GM21381 (cell line): ENCODE results near the gene ELMO2.
A peak's percentile ranks its signal among the peaks of the same experiment; 100 is the strongest.
"Not testable (repeated sequence)": the region's sequence is repeated elsewhere in the genome, so short reads cannot be mapped to it uniquely, and the experiment has no call there.

ENCODE experiments used
- ATAC-seq: cut with Tn5 transposase; IDR thresholded peaks from one replicate; pipeline ENCODE4 v1.9.1; 2021; ENCODE audit warnings: mild to moderate bottlenecking, moderate library complexity; ENCODE audit not compliant: unreplicated experiment

Gene ELMO2

GRCh38 chr20:46406986-46407670 is 713 bp upstream of the ELMO2 start:
- peak; percentile 30 for ATAC-seq

- ATAC-seq: no peak
Observed at GRCh38 chr20:46402331-46402811, 4.0 kb downstream of the ELMO2 start.

DNA sequence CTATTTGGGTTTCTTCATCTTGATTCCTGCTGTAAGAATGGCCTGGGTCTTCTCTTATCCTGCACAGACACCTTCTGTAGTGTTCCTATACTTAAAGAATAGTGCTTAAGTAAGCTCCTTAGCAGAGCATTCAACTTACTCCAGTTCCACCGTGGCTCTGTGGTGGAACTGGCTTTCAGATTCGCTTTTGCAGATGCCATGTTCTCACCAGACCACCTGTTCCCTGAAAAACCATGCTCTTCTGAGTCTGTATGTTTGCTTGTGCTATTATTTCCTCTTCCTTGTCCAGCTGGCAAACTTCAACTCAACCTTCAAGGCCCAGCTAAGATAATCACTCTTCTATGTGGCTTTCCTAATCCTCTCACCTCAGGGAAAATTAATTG is 4.9 kb downstream of the ELMO2 start:
- ATAC-seq: no peak

DNA sequence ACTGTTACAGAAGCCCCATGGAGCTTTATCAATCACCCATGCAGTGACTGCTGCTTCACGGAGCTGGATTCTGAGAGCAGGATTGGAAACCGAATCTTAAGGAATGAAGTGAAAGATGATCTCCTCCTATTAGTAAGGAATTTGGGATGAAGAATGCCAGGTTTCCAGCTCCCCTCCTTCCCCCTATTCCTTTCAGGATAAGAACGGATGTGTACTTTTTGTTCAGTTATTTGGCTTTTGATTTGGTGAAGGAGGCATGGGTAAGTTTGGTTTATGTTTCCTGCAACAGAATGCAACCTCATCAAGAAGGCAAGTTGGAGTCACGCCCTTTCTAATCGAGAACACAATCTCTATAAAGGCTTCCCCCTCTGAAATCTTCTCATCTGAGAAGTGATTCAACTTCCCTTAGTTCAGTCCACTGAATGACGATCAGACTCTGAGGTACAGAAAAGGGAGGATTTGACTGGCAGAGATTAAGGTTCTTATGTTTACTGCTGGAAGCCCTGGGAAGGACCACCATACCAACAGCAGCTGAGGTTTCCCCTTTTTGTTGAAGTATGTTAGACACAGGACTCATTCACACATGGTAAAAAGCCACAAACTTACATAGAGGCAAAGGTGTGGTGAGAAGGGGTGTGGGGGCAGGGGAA is 5.5 kb downstream of the ELMO2 start:
- ATAC-seq: no peak

- no peak for ATAC-seq
Observed at GRCh38 chr20:46400253-46400652, 6.2 kb downstream of the ELMO2 start.

- no peak for ATAC-seq
Observed at GRCh38 chr20:46399401-46399800, 7.0 kb downstream of the ELMO2 start.

DNA sequence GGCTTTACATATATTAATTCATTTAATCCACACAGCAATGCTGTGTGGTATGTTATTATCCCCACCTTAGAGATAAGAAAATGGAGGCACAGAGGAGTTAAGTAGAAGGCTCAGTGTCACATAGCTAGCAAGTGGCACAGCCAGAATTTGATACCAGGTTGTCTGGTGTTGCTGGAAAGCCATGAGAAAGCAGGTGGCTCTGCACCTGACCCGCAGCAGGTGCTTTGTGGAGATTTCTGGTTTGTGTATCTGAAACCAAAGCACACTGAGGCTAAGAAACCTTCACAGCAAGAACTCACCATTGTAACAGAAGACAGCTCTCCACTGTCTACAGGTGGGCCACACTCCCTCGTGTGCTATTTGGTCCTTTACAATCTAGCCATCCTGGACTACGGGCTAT is 7.5 kb downstream of the ELMO2 start:
- ATAC-seq: no peak

GRCh38 chr20:46396052-46396740 is 10.2 kb downstream of the ELMO2 start:
- no peak for ATAC-seq

DNA sequence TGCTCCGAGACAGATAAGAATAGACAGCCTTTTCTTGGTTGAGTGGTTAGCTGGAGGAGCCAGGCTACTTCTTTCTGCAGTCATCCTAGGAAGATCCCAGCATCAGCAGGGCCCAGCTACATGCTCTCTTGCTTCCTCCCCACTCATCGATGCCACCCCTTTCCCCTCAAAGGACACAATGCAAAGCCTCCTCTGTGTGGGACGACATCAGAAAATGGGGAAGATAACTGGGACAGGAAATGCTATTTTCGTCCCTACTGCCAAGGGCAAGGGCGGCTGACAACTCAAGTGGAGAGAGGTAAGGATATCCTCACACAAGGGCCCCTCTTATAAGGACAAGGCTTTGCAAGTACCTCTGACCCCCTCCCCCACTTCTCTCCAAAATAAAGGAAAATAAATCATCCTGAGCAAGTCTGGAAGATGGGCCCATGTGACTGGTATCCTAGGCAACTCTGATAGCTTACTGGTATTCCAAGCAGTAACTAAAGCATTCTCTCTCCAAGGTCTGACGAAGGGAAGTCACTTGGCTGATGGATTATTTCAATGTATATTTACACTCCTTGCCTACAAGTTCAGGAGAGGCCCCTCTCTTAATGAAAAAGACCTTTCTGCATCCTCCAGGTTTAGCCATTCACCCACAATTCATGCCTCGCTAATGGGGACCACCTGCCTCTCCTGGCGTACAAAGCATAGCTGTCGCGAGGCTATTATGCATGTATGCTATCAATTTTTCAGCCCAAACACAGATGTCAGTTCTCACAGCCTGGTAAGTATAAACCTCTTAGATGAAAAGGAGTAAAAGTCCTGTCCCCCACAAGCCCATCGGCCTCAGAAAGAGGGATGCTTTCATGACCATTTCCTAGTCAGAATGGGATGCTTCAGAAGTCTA is 11.3 kb downstream of the ELMO2 start:
- no peak for ATAC-seq

- no peak for ATAC-seq
Observed at GRCh38 chr20:46393967-46394366, 12.4 kb downstream of the ELMO2 start.

DNA sequence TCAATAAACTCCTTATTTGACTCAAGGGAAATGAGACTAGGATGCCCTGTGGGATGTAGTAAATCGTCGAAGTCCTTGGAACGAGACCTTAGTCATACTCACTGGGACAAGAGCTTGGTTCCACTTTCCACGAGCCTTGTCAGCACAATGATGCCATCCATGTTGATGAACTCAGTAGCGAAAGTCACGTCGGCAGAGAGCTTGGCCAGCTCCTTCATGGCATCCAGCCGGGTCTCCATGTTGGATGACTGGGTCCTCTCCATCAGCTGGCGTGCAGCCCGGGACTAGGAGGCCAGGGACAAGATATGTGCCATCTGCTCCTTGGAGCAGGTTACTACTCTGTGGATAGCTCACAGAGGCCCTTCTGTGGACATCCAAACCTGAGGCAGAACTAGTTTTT is 17.5 kb downstream of the ELMO2 start:
- ATAC-seq: no peak

DNA sequence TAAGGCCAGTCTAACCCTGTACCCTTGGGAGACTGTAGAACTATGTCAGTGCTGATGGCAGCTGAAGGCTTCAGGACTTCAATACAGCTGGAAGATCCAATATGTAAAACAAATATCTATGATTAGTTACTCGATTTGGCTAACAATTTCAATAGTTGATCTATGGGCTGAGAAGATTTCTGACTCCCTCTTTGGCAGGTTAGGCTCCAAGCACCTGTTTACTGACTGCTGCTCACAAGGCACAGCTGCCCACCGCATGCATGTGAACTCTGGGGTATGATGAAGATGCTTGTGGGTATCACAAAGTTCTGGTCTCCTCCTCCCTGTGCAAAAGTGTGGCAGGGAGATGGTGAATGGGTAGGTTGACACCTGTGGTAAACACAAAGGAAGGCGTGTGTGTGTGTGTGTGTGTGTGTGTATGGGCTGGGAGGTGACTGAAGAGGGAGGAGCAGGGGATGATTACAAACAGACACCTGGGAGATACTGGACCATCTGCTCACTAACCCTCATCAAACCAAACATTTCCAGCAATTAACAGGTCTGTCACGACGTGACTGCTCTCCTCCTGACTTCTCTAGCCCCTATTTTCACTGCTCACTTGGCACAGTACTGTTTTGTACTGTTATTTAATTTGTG is 18.1 kb downstream of the ELMO2 start:
- no peak for ATAC-seq

DNA sequence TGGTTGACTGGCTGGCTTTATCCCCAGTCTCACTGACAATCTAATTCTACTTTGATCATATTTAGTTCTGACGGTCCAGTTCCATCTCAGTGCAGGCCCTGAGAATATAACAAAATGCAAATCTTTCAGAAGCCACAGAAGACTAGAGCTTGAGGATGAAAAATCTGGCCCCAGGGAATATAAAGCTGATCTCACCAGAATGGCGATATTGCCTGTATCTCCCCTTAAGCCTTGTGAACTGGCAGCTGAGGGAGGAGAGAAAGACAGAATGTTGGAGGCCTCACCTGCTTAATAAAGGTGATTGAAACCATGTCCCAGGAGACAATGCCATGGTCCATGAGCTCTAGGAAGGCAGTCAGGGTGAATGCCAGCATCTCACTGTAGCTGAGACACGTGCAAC is 19.4 kb downstream of the ELMO2 start:
- ATAC-seq: not testable (repeated sequence)

DNA sequence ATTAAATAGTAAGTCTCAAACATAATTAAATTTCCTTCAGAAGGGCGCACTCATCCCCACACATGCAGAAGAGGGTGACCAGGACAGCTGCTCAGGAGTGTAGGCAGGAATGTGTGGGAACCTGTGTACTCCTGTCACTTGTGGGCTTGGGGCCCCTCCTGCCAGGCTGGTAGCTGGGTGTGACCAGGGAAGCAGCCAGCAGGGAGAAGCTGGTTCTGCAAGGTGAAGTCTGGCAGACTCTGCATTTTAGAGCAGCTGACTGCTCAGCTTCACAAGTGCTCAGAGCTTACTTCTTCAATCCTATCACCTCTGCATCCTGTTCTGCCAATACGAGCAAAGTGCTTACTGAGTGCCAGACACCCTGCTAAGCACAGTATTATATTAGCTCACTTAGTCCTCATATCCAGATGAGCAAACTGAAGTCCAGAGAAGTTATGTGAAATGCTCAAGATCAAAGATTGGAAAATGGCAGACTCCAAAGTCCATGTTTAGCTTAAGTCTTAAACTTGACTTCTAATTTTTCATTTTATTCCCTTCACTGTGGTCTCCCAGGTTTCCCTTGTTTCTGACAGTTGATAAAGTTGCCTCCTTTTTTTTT is 27.9 kb downstream of the ELMO2 start:
- no peak for ATAC-seq

- no peak for ATAC-seq
Observed at GRCh38 chr20:46377518-46377917, 28.9 kb downstream of the ELMO2 start.

DNA sequence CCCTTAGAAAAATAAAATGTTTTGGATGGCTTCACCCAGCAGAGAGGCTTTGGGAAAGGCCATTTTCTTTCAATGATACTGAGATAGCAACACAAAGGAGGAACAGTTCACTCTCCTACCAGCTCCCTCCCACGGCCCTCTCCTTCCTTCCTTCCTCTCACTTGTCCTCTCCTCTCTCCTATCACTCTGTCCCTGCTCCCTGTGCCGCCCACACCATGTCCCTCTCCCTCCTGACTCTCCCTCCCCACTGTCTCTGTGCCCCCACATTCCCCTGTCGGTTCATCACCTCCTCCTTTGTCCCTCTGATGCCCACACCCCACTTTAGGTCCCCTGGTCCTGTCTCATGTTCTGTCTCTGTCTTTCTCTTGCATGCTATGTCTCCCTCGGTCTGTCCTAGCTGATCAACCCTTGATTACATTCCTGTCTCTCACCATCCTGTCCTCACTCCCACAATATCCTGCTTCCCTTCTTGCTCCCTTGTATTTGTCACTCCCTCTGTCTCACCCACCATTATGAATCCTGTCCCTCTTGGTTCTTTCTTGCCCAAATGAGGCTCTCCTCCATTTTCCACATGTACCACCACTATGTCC is 30.1 kb downstream of the ELMO2 start:
- no peak for ATAC-seq

- ATAC-seq: no peak
Observed at GRCh38 chr20:46375771-46376170, 30.6 kb downstream of the ELMO2 start.

GRCh38 chr20:46374383-46374782 is 32.0 kb downstream of the ELMO2 start:
- ATAC-seq: no peak

GRCh38 chr20:46371656-46372055 is 34.8 kb downstream of the ELMO2 start:
- ATAC-seq: no peak

- no peak for ATAC-seq
Observed at GRCh38 chr20:46368902-46369268, 37.5 kb downstream of the ELMO2 start.
